GM12878 (cell line): ENCODE data around the gene SLC25A13. TPM values are rescaled to one million over a fixed set of nuclear protein-coding genes. Genes with fewer than 3 reads are reported as not detected.
A peak's percentile ranks its signal among the peaks of the same experiment; 100 is the strongest.

ENCODE experiments used
- ATAC-seq: fragments of 200-7000 bp; cut with Tn5 transposase; 3 replicates; pipeline ENCODE4 v1.9.1; 2020; ENCODE audit warnings: mild to moderate bottlenecking, moderate library complexity
- BruUV-seq: library from RNA; stranded (reverse); fragments of 400-500 nt; replicated peaks from 2 replicates; lab custom pipeline; 2021; lab: Mats Ljungman, UMichigan
- CTCF ChIA-PET: fragments of 300-600 bp; sonication (Branson Sonifier 250); formaldehyde crosslinking; extraction: SDS; loops from one replicate; lab custom pipeline; 2021; ENCODE audit warnings: inconsistent platforms; lab: Yijun Ruan, JAX
- POLR2A ChIA-PET: fragments of 350-600 bp; formaldehyde crosslinking; extraction: SDS; loops from one replicate; lab custom pipeline; 2021; ENCODE audit warnings: inconsistent platforms; lab: Charles Lee
- RAD21 ChIA-PET: fragments of 300-600 bp; sonication (Branson Sonifier 250); formaldehyde crosslinking; loops from one replicate; lab custom pipeline; 2023; ENCODE audit warnings: antibody characterized with exemption; ENCODE audit not compliant: unreplicated experiment; lab: Charles Lee
- SMC1A ChIA-PET: fragments of 300-600 bp; sonication (Branson Sonifier 250); formaldehyde crosslinking; loops from one replicate; lab custom pipeline; 2023; ENCODE audit not compliant: unreplicated experiment, uncharacterized antibody; lab: Charles Lee
- DNase-seq: peaks from one replicate; pipeline ENCODE4 v3.0.0-alpha.2; 2011; ENCODE audit warnings: low read depth, low spot score
- FAIRE-seq: peaks from 3 replicates; lab custom pipeline; 2011; peaks lifted over from hg19 to GRCh38; lab: Jason Lieb, UNC
- H2AFZ ChIP-seq: 2 replicates; pipeline ENCODE4 v1.6.0; 2011; ENCODE audit warnings: low read depth, low read length, control low read depth; ENCODE audit not compliant: control insufficient read depth
- H3K27ac ChIP-seq: 2 replicates; pipeline ENCODE4 v1.5.1; 2011; ENCODE audit warnings: control low read depth; ENCODE audit not compliant: control insufficient read depth, insufficient read depth
- H3K27me3 ChIP-seq, 2 experiments: replicated peaks in 1 of 2; 2 replicates each; pipeline versions ENCODE4 v1.6.0 to v1.6.1; 2011; ENCODE audit warnings: low read length in 1 of 2; ENCODE audit not compliant: control insufficient read depth in 2 of 2, insufficient read depth in 2 of 2
- H3K36me3 ChIP-seq, 2 experiments: 2 replicates each; pipeline ENCODE4 v1.5.1; 2011; ENCODE audit warnings: low read length in 1 of 2; ENCODE audit not compliant: control insufficient read depth in 2 of 2, insufficient read depth in 2 of 2
- H3K4me1 ChIP-seq: 2 replicates; pipeline ENCODE4 v1.6.1; 2011; ENCODE audit warnings: mild to moderate bottlenecking, low read length, moderate library complexity, mixed read lengths; ENCODE audit not compliant: control insufficient read depth, insufficient read depth
- H3K4me2 ChIP-seq: 2 replicates; pipeline ENCODE4 v1.6.0; 2011; ENCODE audit warnings: control low read depth; ENCODE audit not compliant: control insufficient read depth, insufficient read depth
- H3K4me3 ChIP-seq: fragments of 200-600 bp; sonication (generic); 2 replicates; pipeline ENCODE4 v1.5.1; 2016
- H3K79me2 ChIP-seq: 2 replicates; pipeline ENCODE4 v1.6.0; 2011; ENCODE audit warnings: low read length; ENCODE audit not compliant: control insufficient read depth, insufficient read depth
- H3K9ac ChIP-seq: 2 replicates; pipeline ENCODE4 v1.8.0; 2011; ENCODE audit warnings: low read length, control low read depth, mixed read lengths; ENCODE audit not compliant: control insufficient read depth, insufficient read depth
- H3K9me3 ChIP-seq: replicated peaks from 3 replicates; pipeline ENCODE4 v1.5.1; 2011; ENCODE audit warnings: mild to moderate bottlenecking, low read length; ENCODE audit not compliant: control insufficient read depth, insufficient read depth
- H4K20me1 ChIP-seq: 2 replicates; pipeline ENCODE4 v1.6.0; 2011; ENCODE audit not compliant: control insufficient read depth, insufficient read depth
- DPF2 ChIP-seq: fragments of 450-650 bp; IDR thresholded peaks from 2 replicates; pipeline ENCODE4 v1.6.1; 2017; ENCODE audit warnings: mild to moderate bottlenecking
- E2F8 ChIP-seq: fragments of 450-650 bp; IDR thresholded peaks from 2 replicates; pipeline ENCODE4 v1.6.1; 2018; ENCODE audit warnings: mild to moderate bottlenecking, low read depth, moderate library complexity; ENCODE audit not compliant: partially characterized antibody
- EP300 ChIP-seq, 2 experiments: fragments of 150-350 bp in 1 of 2; IDR thresholded peaks; 2 replicates each; pipeline ENCODE4 v1.6.1; 2011 to 2012; ENCODE audit warnings: low read depth in 2 of 2, low read length in 2 of 2, borderline replicate concordance in 1 of 2, improper control_type of control experiment in 1 of 2, inconsistent platforms in 1 of 2; ENCODE audit not compliant: control insufficient read depth in 1 of 2
- KDM1A ChIP-seq: fragments of 200-600 bp; sonication (generic); IDR thresholded peaks from 2 replicates; pipeline ENCODE4 v1.6.1; 2016; ENCODE audit warnings: borderline replicate concordance
- MAX ChIP-seq: IDR thresholded peaks from 2 replicates; pipeline ENCODE4 v1.6.1; 2012; ENCODE audit warnings: low read depth, low read length, improper control_type of control experiment
- MYC ChIP-seq: IDR thresholded peaks from 2 replicates; pipeline ENCODE4 v1.6.1; 2011; ENCODE audit warnings: mild to moderate bottlenecking, low read length, moderate library complexity, inconsistent platforms; ENCODE audit not compliant: insufficient read depth, insufficient replicate concordance, insufficient read length, severe bottlenecking
- NFYA ChIP-seq: IDR thresholded peaks from 2 replicates; pipeline ENCODE4 v1.6.1; 2011; ENCODE audit warnings: low read depth, mild to moderate bottlenecking, low read length, improper control_type of control experiment, borderline replicate concordance
- RELA ChIP-seq: fragments of 450-650 bp; IDR thresholded peaks from 2 replicates; pipeline ENCODE4 v1.8.0; 2014; ENCODE audit warnings: borderline replicate concordance; ENCODE audit not compliant: partially characterized antibody
- SMAD1 ChIP-seq: fragments of 450-650 bp; IDR thresholded peaks from 2 replicates; pipeline ENCODE4 v1.6.1; 2018; ENCODE audit warnings: mild to moderate bottlenecking, low read depth; ENCODE audit not compliant: partially characterized antibody
- SREBF2 ChIP-seq: IDR thresholded peaks from 2 replicates; pipeline ENCODE4 v1.6.1; 2012; ENCODE audit warnings: mild to moderate bottlenecking, low read length
- STAT1 ChIP-seq: fragments of 450-650 bp; conservative IDR thresholded peaks from 2 replicates; pipeline ENCODE4 v1.6.1; 2014; ENCODE audit warnings: antibody characterized with exemption, mild to moderate bottlenecking
- ZNF622 ChIP-seq: fragments of 450-650 bp; IDR thresholded peaks from 2 replicates; pipeline ENCODE4 v1.6.1; 2017; ENCODE audit warnings: mild to moderate bottlenecking, inconsistent platforms
- WGBS: methylation state at CpG from one replicate; pipeline ENCODE4 v1.1.6; 2016; ENCODE audit warnings: low lambda C conversion rate; ENCODE audit not compliant: insufficient replicate concordance, insufficient coverage; ENCODE audit errors: missing lambda C conversion rate; 5-methylcytosine and 5-hydroxymethylcytosine counted together
- in situ Hi-C: fragments of 300-500 bp; cut with MboI; formaldehyde crosslinking; loops from 9 replicates; pipeline ENCODE4 v1.14.3; 2018; ENCODE audit warnings: mixed read lengths
- intact Hi-C: fragments of 100-400 bp; cut with micrococcal nuclease; formaldehyde crosslinking; loops from one replicate; pipeline ENCODE4 v1.14.2; 2022; ENCODE audit not compliant: unreplicated experiment
- polyA plus RNA-seq, 11 experiments: library from polyadenylated mRNA; depleted of rRNA in 4 of 11; unstranded in 6 of 11; stranded (reverse) in 5 of 11; fragments of >200 nt; fragmentation: Nextera tagmentation in 4 of 11; fragmentation: Illumina TruSeq in 1 of 11; extraction: Ambion mirVana in 4 of 11; extraction: Trizol in 1 of 11; gene quantifications; 1 replicate in 1 of 11; 2 replicates in 10 of 11; pipeline versions ENCODE4 v1.2.1 to v1.2.3, GENCODE V29; 2011 to 2016; ENCODE audit warnings: inconsistent platforms in 2 of 11, missing spikeins in 2 of 11, low read depth in 1 of 11
- total RNA-seq, 4 experiments: library from RNA; depleted of rRNA in 3 of 4; stranded (reverse); fragments of >200 nt in 3 of 4; fragmentation: Illumina TruSeq in 1 of 4; extraction: Trizol in 1 of 4; gene quantifications; 2 replicates each; pipeline versions ENCODE4 v1.2.1 to v1.2.3, GENCODE V29; 2013 to 2021

SLC25A13 gene
- total and polyA plus RNA-seq, 10 of the 15 experiments (the other 5 are each of a cell fraction or from before 2014, with no cell fraction given) = 7.0 to 24.7 (median 18.6) TPM

DNA sequence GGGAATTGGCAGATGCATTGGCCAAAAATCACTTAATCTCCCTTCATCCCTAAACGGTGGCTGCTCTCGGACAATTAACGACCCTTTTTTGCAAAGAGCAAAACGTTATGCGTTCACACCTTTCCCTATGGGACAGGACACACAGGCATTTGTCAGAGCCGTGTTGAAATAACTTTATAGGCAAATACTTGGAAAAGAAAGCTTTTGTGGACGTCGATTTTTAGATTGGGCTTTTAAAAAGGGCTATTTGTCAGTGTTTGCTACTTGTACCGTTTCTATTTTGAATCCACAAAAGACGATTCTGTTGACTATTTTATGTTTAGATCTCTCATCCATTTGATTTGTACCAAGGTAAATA is 245.6 kb downstream of the SLC25A13 start:
- Histone ChIP-seq H3K9ac (no peak overlapping the region), H3K4me1 (no peaks in the 10 kb centered on the region), H4K20me1 (no peaks in the 10 kb centered on the region), H3K9me3 (no peaks in the 10 kb centered on the region), H3K4me3 (no peak overlapping the region), H3K36me3 (no peaks in the 10 kb centered on the region), H3K4me2 (peak overlapping the region; percentile 53; the same call in 1 of the 2 replicates), H3K27me3 (peaks cover 3 to 11% of the 10 kb centered on the region in 2 experiments; a peak in 3 of 4 replicates), H2AFZ (no peak overlapping the region), H3K79me2 (no peaks in the 10 kb centered on the region), H3K27ac (no peak overlapping the region)
- no peak for DNase-seq
- SMC1A ChIA-PET = interaction anchor here (0.8 to 1.7 kb wide), 4 partner anchors 9 to 954 kb away, joined by 3 to 7 read pairs (median 4); no protein-coding TSS in a partner anchor
- intact Hi-C loops = loop anchor here (5.0 kb wide), 1 partner anchor 159 kb away; no protein-coding TSS in a partner anchor
- BruUV-seq = no TSS peak
- FAIRE-seq = no peak
- CTCF ChIA-PET = interaction anchor here (0.6 to 5.1 kb wide), 6 partner anchors 13 to 988 kb away, joined by 3 to 31 read pairs (median 3); no protein-coding TSS in a partner anchor
- RAD21 ChIA-PET = interaction anchor here (0.6 to 1.7 kb wide), 5 partner anchors 15 to 953 kb away, joined by 3 to 10 read pairs (median 3); no protein-coding TSS in a partner anchor
- no peak for TF ChIP-seq KDM1A
- TF ChIP-seq SREBF2 = no peak
- no peak for TF ChIP-seq EP300 (IDR thresholded peaks at IDR 0.05; ENCODE audit: borderline replicate concordance in 1 of 2, control insufficient read depth in 1 of 2, low read depth in 2 of 2, low read length in 2 of 2)
- no peak for TF ChIP-seq DPF2
- TF ChIP-seq E2F8 = no peak
- no peak for TF ChIP-seq SMAD1
- no peak for TF ChIP-seq MYC
- no peak for TF ChIP-seq RELA
- no peak for TF ChIP-seq STAT1
- TF ChIP-seq NFYA = no peak
- TF ChIP-seq MAX = no peak
- no peak for TF ChIP-seq ZNF622
- in situ Hi-C loops = no loop called here
- WGBS = 20% methylated on average over 10 of the region's 10 CpGs
- POLR2A ChIA-PET = no interaction called here
- ATAC-seq = no peak
